ENCODE results near the gene TSPY9. TPM values are rescaled to one million over a fixed set of nuclear protein-coding genes. Genes with fewer than 3 reads are reported as not detected.
"Not testable (repeated sequence)": the region's sequence is repeated elsewhere in the genome, so short reads cannot be mapped to it uniquely, and the experiment has no call there.

Gene TSPY9
- total RNA-seq, result not detected
- total RNA-seq (2013), result not detected

GRCh38 chrY:9486967-9487366 lies at the start of gene TSPY9:
TSPY9 (plus strand) TSS chrY:9487267; CDS start chrY:9487313, 46 bp downstream.
- H3K36me3 ChIP-seq (ENCODE audit: control insufficient read depth, insufficient read depth, low read length); H3K27me3 Mint-ChIP-seq (ENCODE audit: low read depth in 2 of 2); H3K27me3 ChIP-seq (ENCODE audit: control insufficient read depth, insufficient read depth, low read length); intact Hi-C loops (cut with micrococcal nuclease); ATAC-seq; H3K27ac ChIP-seq (ENCODE audit: low read length); H3K9me3 ChIP-seq (ENCODE audit: control insufficient read depth, insufficient read depth, low read length); H3K4me1 Mint-ChIP-seq; H3K4me1 ChIP-seq (ENCODE audit: control insufficient read depth, insufficient read depth, low read length); DNase-seq; H3K4me3 Mint-ChIP-seq; H3K27ac Mint-ChIP-seq; H3K4me3 ChIP-seq (ENCODE audit: low read length); H3K36me3 Mint-ChIP-seq; H3K9me3 Mint-ChIP-seq: not testable (repeated sequence)
- no CpG with 5 or more reads among the region's 26 CpGs for WGBS (ENCODE audit: insufficient coverage)

GRCh38 chrY:9466655-9467054 lies 20.4 kb upstream of the TSPY9 start, which contains the start of gene TSPY1:
TSPY1 (plus strand) TSS chrY:9466955; CDS start chrY:9467001, 46 bp downstream.
- H3K27ac Mint-ChIP-seq; H3K4me1 Mint-ChIP-seq; H3K27ac ChIP-seq (ENCODE audit: low read length); ATAC-seq; H3K4me3 ChIP-seq (ENCODE audit: low read length); H3K27me3 Mint-ChIP-seq (ENCODE audit: low read depth in 2 of 2); H3K36me3 Mint-ChIP-seq; H3K4me1 ChIP-seq (ENCODE audit: control insufficient read depth, insufficient read depth, low read length); intact Hi-C loops (cut with micrococcal nuclease); H3K9me3 Mint-ChIP-seq; H3K9me3 ChIP-seq (ENCODE audit: control insufficient read depth, insufficient read depth, low read length); H3K4me3 Mint-ChIP-seq; H3K36me3 ChIP-seq (ENCODE audit: control insufficient read depth, insufficient read depth, low read length); H3K27me3 ChIP-seq (ENCODE audit: control insufficient read depth, insufficient read depth, low read length); DNase-seq: not testable (repeated sequence)
- WGBS (ENCODE audit: insufficient coverage), result no CpG with 5 or more reads among the region's 25 CpGs

- DNase-seq; H3K4me1 Mint-ChIP-seq; H3K36me3 Mint-ChIP-seq; H3K27me3 ChIP-seq (ENCODE audit: control insufficient read depth, insufficient read depth, low read length); H3K4me3 Mint-ChIP-seq; ATAC-seq; intact Hi-C loops (cut with micrococcal nuclease); H3K9me3 Mint-ChIP-seq; H3K27ac Mint-ChIP-seq; H3K36me3 ChIP-seq (ENCODE audit: control insufficient read depth, insufficient read depth, low read length); H3K9me3 ChIP-seq (ENCODE audit: control insufficient read depth, insufficient read depth, low read length); H3K27ac ChIP-seq (ENCODE audit: low read length); H3K4me1 ChIP-seq (ENCODE audit: control insufficient read depth, insufficient read depth, low read length); H3K27me3 Mint-ChIP-seq (ENCODE audit: low read depth in 2 of 2); H3K4me3 ChIP-seq (ENCODE audit: low read length): not testable (repeated sequence)
- 56% methylated on average over 1 of the region's 6 CpGs for WGBS (ENCODE audit: insufficient coverage)
These were observed 17.3 kb downstream of the TSPY9 start for GRCh38 chrY:9504396-9504795.

GRCh38 chrY:9516287-9516686 lies 29.2 kb downstream of the TSPY9 start:
- 83% methylated on average over 5 of the region's 12 CpGs for WGBS (ENCODE audit: insufficient coverage)
- not testable (repeated sequence) for H3K27ac Mint-ChIP-seq

GRCh38 chrY:9527580-9527979 lies 40.5 kb downstream of the TSPY9 start, which contains the start of gene TSPY10:
TSPY10 (plus strand) TSS chrY:9527880; CDS start chrY:9527926, 46 bp downstream.
- H3K4me1 ChIP-seq (ENCODE audit: control insufficient read depth, insufficient read depth, low read length); H3K4me1 Mint-ChIP-seq; H3K27me3 Mint-ChIP-seq (ENCODE audit: low read depth in 2 of 2); H3K9me3 Mint-ChIP-seq; H3K27ac ChIP-seq (ENCODE audit: low read length); H3K9me3 ChIP-seq (ENCODE audit: control insufficient read depth, insufficient read depth, low read length); intact Hi-C loops (cut with micrococcal nuclease); DNase-seq; ATAC-seq; H3K4me3 ChIP-seq (ENCODE audit: low read length); H3K27ac Mint-ChIP-seq; H3K36me3 Mint-ChIP-seq; H3K27me3 ChIP-seq (ENCODE audit: control insufficient read depth, insufficient read depth, low read length); H3K36me3 ChIP-seq (ENCODE audit: control insufficient read depth, insufficient read depth, low read length); H3K4me3 Mint-ChIP-seq: not testable (repeated sequence)
- no CpG with 5 or more reads among the region's 26 CpGs for WGBS (ENCODE audit: insufficient coverage)

More at GRCh38 chrY:9516287-9516686, 29.2 kb downstream of the TSPY9 start:
- H3K4me1 ChIP-seq (ENCODE audit: control insufficient read depth, insufficient read depth, low read length); H3K4me1 Mint-ChIP-seq; H3K27me3 ChIP-seq (ENCODE audit: control insufficient read depth, insufficient read depth, low read length); ATAC-seq; H3K4me3 ChIP-seq (ENCODE audit: low read length); DNase-seq; H3K9me3 ChIP-seq (ENCODE audit: control insufficient read depth, insufficient read depth, low read length); H3K27ac ChIP-seq (ENCODE audit: low read length); intact Hi-C loops (cut with micrococcal nuclease); H3K36me3 ChIP-seq (ENCODE audit: control insufficient read depth, insufficient read depth, low read length); H3K4me3 Mint-ChIP-seq; H3K9me3 Mint-ChIP-seq; H3K27me3 Mint-ChIP-seq (ENCODE audit: low read depth in 2 of 2); H3K36me3 Mint-ChIP-seq: not testable (repeated sequence)

Other genes starting within 250 kb of the TSPY9 start
- not detected for gene TSPY4, start 149.8 kb upstream of the TSPY9 start, total RNA-seq
- gene TSPY8, start 129.5 kb upstream of the TSPY9 start, total RNA-seq, result not detected
- not detected for gene TSPY3, start 88.8 kb upstream of the TSPY9 start, total RNA-seq
- gene TSPY1, start 20.3 kb upstream of the TSPY9 start, total RNA-seq, result not detected
- gene TSPY10, start 40.6 kb downstream of the TSPY9 start, total RNA-seq, result not detected

All from natural killer cell (primary cell).